ENCODE data around the gene HPD.

DNA sequence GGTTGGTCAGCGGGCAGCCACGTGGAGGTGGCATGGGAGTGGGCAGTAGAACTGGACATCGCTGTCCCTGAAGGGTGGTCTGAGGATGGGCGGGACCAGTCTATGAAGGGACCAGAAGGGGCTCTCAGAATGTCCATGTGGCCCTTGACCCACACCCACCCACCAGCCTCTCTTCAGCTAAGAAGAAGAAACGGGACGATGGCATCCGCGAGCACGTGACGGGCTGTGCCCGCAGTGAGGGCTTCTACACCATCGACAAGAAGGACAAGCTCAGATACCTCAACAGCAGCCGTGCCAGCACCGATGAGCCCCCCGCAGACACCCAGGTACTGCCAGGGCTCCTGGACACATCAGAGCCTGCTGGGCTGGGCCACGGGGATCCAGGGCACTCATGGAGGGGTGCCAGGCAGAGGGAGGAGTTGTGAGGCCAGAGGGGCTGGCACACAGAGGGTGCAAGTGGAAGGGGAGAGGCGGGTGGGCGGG lies 33.6 kb downstream of the HPD start:
- TF ChIP-seq, protein P1, sequence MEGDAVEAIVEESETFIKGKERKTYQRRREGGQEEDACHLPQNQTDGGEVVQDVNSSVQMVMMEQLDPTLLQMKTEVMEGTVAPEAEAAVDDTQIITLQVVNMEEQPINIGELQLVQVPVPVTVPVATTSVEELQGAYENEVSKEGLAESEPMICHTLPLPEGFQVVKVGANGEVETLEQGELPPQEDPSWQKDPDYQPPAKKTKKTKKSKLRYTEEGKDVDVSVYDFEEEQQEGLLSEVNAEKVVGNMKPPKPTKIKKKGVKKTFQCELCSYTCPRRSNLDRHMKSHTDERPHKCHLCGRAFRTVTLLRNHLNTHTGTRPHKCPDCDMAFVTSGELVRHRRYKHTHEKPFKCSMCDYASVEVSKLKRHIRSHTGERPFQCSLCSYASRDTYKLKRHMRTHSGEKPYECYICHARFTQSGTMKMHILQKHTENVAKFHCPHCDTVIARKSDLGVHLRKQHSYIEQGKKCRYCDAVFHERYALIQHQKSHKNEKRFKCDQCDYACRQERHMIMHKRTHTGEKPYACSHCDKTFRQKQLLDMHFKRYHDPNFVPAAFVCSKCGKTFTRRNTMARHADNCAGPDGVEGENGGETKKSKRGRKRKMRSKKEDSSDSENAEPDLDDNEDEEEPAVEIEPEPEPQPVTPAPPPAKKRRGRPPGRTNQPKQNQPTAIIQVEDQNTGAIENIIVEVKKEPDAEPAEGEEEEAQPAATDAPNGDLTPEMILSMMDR (IDR thresholded peaks at IDR 0.05; ENCODE audit: low read depth, low read length), result no peak
- TF ChIP-seq POLR2A (IDR thresholded peaks at IDR 0.05; ENCODE audit: extremely low read depth, insufficient read length) (no peak), MYC (IDR thresholded peaks at IDR 0.05; ENCODE audit: low read depth, low read length) (no peak)
- TF ChIP-seq, protein P2, sequence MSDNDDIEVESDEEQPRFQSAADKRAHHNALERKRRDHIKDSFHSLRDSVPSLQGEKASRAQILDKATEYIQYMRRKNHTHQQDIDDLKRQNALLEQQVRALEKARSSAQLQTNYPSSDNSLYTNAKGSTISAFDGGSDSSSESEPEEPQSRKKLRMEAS (IDR thresholded peaks at IDR 0.05; ENCODE audit: low read depth, low read length), result no peak
